ENCODE results near the gene PTGFRN.
A peak's percentile ranks its signal among the peaks of the same experiment; 100 is the strongest.
"Not testable (repeated sequence)": the region's sequence is repeated elsewhere in the genome, so short reads cannot be mapped to it uniquely, and the experiment has no call there.

PTGFRN gene

DNA sequence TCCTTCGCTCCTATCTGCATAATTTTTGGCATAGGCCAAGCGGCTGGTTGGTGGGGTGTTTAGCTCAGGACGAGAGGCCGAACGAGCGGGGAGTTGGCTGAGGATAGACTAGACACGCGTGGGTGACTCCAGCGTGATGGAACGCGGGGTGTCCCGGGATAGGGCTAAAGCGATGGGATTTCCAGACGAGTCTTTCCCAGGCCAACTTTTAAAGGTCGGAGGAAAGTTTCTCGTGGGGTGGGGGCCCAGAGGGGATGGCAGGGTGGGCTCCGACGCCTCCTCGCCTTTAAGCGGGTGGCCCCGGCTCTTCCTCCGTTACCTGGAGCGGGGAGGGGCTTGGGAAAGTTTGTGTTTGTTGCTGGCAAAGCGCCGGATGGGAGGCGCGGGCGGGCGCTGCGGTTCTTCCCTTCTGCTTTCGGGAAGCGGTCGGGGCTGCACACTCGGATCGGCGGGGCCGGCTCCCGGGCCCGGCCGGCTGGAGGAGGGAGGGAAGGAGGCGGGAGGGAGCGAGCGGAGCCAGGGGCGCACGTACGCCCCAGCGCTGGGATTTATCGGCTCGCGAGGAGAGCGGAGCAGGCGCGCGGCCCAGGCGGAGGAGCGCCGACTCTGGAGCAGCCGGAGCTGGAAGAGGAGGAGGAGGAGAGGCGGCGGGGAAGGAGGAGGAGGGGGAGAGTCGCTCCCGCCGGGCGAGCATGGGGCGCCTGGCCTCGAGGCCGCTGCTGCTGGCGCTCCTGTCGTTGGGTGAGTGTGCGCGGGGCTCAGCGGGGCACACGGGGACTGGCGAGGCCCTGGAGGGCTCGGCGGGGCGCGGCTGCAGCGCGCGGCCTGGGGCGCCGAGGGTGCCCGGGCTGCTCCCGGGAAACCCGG is at the start of gene PTGFRN:
PTGFRN (plus strand) TSS at position 405 of the 867 bp plus-strand sequence; CDS start at position 693, 288 bp downstream.
- DNase-seq: peak; percentile 71

DNA sequence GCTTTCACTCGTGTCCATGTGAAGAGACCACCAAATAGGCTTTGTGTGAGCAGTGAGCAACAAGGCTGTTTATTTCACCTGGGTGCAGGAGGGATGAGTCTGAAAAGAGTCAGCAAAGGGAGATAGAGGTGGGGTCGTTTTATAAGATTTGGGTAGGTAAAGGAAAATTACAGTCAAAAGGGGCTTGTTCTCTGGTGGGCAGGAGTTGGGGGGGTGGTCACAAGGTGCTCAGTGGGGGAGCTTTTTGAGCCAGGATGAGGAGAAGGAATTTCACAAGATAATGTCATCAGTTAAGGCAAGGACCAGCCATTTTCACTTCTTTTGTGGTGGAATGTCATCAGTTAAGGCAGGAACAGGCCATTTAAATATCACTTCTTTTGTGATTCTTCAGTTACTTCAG is 49.5 kb upstream of the PTGFRN start:
- DNase-seq: not testable (repeated sequence)

DNA sequence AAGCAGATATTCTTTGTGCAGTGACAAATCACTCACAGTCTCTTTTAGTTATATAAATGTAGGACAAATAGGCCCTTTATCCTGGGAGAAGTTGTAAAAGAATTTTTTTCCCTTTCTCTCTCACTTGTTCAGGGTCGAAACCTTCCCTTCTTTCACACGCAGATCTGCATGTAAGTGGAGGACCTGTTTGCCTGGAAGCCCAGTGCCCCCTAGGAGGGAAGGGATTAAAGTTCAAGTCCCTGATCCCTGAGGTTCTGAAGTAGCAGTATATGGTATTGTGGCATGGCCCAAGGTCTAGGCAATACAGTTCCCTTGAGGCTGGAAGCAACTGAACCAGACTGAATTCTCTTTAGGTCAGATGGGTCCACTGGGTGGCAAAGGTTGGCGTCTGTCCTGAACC is 48.6 kb upstream of the PTGFRN start:
- no peak for DNase-seq

DNA sequence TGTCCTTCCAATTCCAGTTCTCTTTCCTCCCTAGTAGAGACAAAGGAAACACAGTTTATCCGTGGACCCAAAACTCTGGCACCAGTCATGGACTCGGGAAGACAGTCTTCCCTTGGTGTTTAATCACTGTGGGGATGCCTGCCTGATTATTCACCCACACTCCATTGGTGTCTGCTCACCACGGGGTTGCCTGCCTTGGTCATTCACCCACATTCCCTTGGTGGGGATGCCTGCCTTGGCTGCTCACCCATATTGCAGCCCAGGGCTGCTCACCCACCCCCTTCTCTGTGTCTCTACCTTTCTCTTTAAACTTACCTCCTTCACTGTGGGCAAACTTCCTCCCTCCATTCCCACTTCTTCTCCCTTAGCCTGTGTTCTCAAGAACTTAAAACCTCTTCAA is 46.7 kb upstream of the PTGFRN start:
- DNase-seq: not testable (repeated sequence)

DNA sequence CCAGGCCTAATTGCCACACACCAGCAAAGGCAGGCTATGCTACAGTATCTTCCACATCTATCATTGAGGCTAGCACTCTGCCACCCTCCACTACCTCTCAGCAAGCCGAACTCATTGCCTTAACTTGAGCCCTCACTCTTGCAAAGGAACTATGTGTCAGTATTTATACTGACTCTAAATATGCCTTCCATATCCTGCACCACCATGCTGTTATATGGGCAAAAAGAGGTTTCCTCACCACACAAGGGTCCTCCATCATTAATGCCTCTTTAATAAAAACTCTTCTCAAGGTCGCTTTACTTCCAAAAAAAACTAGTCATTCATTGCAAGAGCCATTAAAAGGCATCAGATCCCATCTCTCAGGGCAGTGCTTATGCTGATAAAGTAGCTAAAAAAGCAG is 43.2 kb upstream of the PTGFRN start:
- DNase-seq: not testable (repeated sequence)

DNA sequence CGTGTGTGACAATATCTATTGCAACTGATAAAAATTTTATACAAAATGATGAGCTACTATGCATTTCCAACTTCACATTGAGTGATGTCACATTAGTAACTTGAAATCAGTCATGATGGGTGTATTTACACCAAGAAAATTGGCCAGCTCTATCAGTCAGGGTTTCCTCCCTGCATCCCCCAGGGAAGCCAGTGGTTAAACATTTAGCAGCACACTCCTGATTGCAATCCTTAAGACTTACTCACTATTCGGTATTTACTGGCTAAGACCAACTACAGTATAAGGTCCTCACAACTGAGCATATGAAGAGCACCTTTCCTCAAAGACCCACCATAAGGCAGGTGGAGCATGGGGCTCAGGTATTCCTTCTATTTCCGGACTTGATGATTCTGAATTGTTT is 41.3 kb upstream of the PTGFRN start:
- DNase-seq: no peak

DNA sequence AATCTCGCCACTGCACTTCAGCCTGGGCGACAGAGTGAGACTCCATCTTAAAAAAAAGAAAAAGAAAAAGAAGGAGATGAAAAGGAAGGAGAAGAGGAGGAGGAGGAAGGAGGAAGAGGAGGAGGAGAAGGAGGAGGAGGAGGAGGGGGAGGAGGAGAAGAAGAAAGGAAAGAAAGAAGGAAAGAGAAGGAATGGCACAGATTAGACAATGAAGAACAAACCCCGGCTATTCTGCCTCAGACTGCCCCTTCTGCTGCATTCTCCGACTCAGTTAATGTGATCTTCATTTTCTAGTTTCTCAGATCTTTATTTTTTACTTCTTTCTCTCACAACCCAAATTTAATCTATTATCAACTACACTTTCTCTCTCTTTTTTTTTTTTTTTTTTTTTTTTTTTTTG is 40.1 kb upstream of the PTGFRN start:
- no peak for DNase-seq

DNA sequence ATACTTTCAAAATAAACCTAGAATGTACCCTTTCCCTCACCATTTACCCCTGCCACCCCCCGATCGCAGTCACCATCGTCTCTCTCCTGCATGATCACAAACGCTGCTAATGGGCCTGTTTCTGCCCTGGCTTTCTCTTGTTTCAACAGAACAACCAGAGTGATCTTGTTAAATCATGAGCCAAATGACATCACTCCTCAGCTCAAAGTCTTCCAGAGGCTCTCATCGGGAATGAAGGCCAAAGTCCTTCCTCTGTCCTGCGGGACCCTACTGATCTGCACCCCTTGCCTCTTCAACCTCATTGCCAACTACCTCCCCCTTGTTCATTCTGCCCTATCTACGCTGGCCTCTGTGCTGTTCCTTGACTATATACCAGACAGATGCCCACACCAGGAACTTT is 39.4 kb upstream of the PTGFRN start:
- no peak for DNase-seq

DNA sequence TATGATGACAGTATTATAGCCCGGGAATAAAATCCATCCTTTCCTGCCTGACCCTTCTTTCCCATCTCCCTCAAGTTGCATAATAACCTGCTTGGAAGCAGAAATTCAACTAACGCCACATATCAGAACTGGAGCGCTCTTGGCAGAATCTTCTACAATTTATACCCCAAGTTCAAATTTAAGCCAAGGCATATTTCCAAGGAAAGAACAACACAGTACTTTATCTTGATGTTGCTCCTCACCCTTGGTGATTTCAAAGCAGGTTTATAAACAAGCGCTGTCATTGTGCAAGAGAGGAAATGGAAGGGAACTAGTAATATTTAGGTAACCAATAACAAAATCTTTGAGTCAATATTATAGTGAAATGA is 38.0 kb upstream of the PTGFRN start:
- DNase-seq: no peak

DNA sequence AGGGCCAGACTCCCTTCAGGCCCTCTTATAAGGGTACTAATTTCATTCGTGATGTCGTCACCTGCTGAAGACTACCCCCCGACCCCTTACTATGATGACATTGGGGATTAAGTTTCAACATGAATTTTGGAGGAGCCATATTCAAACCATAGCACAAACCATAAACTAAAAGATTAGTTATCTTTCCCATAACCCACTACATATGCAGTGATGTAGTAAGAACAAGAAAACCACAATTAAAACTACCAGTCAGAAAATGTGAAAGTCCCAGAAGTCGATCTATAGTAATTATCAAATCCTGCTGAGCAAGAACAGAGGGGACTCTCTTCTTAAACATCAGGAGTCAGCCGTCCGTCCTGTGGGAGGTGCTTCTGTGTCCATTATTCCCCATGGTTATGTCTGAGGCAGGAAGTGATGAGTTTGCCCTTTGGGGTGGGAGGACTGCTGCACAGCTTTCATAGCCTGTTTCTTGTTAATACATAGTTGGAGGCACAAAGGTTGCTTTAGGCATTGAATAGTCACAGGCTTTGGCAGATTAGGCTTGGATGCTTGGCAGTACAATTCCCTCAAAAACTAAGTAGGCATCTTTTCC is 35.9 kb upstream of the PTGFRN start:
- no peak for DNase-seq

DNA sequence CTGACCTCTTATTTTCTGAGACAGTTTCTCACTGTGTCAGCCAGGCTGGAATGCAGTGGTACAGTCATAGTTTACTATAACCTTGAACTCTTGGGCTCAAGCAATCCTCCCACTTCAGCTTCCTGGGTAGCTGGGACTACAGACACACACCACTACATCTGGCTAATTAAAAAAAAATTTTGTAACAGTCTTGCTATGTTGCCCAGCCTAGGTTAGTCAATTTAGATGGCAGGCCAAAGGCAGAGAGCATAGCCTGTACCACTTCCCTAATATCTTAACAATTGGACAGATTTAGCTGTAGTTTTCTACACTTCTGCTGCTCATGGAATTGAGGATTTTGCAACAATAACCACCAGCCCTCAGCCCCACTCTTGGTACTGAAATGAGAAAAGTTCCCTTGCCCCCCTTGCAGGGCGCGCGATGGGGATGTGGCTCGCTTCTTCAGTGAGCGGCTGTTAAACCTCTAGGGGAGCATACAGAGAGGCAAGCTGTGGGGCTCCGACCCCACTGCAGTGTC is 34.9 kb upstream of the PTGFRN start:
- no peak for DNase-seq

DNA sequence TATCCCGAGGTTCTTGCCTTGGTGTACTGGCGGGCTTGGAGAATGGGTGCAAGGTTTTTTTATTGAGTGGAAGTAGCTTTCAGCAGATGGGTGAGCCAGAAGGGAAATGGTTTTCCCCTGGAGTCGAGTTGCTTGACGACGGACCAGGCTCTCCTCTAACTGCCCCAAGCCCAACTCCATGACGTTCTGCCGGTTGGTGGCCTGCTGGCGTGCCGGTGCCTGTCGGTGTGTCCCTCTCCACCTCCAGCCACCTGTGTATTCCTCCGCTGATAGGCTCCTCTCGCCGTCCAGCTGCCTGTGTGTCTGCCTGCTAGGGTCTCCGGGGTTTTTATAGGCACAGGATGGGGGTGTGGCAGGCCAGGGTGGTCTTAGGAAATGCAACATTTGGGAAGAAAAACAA is 34.3 kb upstream of the PTGFRN start:
- DNase-seq: no peak

DNA sequence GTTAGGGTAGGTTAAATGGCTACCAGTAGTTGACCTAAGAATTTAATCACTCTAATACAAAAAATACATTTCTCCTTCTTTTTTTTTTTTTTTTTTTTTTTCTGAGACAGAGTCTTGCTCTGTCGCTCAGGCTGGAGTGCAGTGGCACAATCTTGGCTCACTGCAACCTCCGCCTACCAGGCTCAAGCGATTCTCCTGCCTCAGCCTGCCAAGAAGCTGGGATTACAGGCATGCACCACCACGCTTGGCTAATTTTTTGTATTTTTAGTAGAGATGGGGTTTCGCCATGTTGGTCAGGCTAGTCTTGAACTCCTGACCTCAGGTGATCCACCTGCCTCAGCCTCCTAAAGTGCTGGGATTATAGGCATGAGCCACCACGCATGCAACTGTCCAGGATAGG is 33.8 kb upstream of the PTGFRN start:
- not testable (repeated sequence) for DNase-seq

DNA sequence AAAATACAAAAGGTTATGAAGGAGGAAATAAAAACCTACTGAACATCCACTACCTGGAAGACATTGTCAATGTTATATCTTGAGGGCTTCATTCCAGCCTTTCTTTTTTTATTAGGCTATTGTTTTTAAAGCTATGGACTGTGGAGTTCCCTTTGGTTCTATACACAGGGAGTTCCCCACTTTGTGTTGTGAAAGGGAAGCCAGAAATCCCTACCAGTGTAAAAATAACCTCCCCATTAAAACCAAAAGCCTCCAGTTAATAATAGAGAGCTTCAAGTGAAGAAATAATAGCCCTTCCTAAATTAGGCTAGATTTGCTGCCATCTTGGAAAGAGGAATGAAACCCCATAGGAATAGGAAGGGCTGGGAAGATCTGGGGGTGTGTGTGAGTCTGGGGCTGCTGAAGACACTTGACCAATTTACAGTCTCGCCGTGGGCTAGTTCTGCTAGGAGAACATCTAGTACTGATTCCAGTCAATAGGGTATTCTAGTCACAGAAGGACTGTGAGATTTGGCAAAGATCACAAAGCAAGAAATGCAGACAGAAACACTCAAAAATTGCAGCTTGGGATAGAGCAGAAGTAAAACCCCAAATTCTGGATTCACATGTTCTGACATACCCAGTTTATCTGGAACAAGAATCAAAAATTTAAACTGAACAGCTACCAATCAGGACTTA is 32.4 kb upstream of the PTGFRN start:
- DNase-seq: no peak

DNA sequence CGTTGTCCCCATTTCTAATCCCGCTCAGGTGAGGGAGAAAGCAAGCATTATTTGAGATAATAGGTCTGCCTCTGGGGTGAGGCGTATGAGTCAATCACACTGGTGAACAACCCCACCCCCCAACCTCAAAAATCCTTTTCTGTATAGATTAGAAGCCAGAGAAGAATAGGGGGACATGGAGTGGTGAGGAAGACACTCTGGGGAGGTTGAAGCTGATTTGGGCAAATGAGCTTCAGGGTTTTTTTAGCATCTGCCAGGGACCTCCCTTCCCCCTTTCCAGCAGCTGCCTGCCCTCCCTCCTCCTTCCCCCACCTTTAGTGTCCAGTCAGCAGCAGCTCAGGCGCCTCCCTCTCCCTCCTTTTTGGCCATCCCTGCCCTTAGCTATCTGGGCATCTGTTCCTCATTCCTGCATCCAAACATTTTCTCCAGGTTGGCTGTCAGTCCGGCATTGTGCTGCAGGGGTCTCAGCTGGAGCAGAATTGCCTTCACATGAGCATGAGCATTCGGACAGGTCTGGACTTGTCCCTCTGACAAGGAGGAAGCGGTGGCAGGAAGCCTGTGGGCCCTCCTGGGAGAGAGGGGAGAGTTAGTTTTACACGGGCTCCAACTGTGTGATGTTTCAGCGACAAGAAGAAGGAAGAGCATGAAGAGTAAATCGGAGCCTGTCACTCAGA is 30.8 kb upstream of the PTGFRN start:
- DNase-seq: no peak

DNA sequence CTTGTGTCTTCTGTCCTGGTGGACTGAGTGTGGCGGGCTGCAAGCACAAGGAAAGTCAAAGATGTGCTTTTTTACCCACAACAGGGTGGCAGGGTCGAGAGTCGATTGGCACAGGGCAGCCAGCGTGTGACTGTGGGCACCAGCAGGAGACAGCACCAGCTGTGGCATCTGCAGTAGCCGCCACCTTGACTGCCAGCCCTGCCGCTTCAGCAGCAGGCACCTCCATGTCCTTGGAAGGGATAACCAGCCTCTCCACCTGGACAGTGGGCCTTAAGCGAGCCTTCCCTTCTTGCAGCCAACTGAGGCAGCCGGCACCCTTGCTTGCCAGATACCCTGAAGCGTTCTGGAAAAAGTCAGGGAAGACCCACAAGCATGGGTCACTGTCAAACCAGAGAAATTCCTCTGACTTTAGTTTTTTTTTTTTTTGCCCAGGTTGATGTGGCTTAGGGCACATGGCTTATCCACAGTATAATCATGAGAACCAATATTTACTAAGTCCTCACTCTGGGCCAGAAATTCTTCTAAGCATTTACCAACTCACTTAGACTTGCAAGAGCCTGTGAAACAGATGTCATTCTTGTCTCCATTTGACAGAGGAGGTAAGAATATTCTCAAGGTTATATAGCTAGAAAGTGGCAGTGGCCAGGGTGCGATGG is 30.1 kb upstream of the PTGFRN start:
- DNase-seq: no peak

DNA sequence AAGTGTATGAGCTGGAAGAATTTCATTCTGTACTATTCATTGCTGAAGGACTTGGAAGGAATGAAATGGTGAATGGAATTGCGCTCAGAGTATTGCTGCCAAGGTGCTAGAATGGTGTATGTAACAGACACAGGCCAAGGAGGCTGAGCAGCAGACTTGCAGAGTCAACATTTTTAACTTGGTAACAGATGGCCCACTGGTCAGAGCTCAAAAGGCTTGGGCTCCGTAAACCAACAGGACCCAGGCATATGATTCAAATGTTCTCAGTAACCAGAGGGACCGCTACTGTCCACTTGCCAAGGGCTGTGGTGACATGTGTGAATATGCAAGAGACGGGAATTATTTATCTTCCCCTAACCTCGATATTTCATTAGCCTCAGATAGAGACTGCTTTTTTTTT is 28.8 kb upstream of the PTGFRN start:
- DNase-seq: no peak

DNA sequence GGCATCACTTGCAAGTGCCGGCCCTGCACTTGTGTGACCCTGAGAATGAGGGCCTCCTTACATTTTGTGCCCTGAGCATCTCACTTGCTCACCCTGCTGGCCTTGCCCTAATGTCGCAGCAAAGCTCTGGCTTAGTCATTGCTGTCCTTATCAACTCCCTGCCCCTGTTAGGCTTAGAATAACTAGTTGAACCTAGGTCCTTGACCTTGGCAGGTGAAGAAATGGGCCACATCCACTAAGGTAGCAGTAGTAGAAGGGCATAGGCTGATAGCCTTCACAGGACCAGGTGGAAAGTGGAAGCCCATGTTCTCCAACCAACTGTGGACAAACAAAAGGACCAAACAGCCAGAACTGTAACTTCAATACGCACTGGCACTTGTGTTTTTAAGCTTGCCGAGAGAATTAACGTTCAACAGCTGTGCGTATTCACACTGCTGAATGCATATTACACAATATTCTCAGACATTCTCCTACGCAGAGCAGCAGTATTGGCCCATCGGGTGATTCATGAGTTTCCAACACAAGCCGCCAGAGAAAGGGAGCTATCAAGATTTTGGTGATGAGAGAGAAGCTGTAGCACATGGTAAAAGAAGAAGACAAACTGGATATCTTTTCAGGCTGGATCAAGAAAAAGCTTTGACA is 27.7 kb upstream of the PTGFRN start:
- no peak for DNase-seq

DNA sequence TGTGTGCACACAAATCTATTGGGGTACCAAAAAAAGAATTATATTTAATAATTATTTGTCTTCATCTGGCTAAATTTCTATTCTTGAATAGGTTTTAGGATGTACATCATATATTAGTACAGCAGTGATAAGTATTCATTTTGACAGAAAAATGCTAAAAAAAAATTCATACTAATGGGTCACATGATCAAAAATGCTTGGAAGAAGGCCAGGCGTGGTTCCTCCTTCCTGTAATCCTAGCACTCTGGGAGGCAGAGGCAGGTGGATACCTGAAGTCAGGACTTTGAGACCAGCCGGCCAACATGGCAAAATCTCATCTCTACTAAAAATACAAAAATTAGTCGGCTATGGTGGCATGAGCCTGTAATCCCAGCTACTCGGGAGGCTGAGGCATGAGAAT is 26.9 kb upstream of the PTGFRN start:
- no peak for DNase-seq

DNA sequence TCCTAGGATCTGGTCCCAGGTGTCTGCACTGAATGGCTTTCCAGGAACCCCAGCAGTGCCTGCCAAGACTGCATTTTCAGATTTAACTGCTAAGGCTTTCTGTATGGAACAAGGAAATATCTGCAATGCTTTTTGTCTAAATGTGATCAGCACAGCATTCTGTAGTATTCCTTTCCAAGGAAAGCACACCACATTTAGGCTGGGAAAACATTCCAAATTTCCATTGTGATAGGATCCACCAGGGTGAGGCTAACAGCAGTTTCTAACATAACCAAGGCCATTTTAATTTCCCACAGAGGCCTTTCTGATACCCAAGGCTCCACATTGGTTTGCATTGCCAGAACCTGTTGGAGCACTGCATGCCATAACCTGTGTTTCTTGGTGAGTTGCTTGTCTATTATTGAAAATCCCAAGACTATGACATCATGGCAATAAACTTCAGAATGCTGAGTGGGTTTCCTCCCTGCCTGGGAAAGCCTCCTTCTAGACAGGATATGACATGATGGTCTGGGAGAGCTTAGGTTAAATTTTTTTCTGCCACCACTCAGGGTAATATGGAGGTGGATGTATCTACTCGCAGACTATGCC is 23.3 kb upstream of the PTGFRN start:
- no peak for DNase-seq

DNA sequence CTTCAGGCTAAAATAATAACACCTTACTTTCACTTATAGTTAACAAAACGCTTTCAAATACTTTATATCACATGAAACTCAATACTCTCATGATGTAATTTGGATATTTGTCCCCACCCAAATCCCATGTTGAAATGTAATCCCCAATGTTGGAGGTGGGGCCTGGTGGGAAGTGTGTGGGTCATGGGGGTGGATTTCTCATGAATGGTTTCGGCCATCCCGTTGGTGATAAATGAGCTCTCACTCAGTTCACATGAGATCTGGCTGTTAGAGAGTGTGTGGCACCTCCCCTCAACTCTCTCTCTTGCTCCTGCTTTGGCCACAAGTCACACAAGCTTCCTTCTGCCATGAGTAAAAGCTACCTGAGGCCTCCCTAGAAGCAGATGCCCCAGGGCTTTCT is 22.5 kb upstream of the PTGFRN start:
- DNase-seq: no peak

DNA sequence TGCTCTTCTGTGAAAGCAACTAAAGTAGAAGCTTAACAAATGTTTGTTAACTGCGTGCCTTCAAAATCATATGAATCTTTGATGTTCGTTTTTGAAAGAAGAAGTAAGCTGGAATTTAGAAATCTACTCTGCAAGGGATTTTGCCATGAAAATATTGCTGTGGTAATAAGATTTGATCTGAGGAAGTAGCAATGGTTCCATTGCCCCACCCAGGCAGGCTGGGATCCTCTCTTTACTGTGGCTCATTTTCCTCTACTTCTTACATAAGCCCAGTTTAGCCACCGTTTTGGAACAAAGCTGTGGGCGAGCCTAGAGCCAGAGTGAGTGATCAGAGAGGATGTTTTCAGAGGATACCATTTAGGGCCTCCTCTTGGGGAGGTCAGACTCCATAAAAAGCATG is 20.3 kb upstream of the PTGFRN start:
- DNase-seq: no peak
